ENCODE measurements around the gene NTMT1.
A peak's percentile ranks its signal among the peaks of the same experiment; 100 is the strongest.

NTMT1 gene

GRCh38 chr9:129640871-129641749 lies 15.1 kb downstream of the NTMT1 start:
- peaks cover 13% of the 10 kb centered on the region for H3K4me1 Mint-ChIP-seq
- peaks cover 9% of the 10 kb centered on the region for H3K36me3 Mint-ChIP-seq
- peak overlapping the region; percentile 85 for H3K4me3 Mint-ChIP-seq
- H3K27ac Mint-ChIP-seq, result peak overlapping the region; percentile 74
- no peaks in the 10 kb centered on the region for H3K27me3 Mint-ChIP-seq
- no peaks in the 10 kb centered on the region for H3K9me3 Mint-ChIP-seq
- ATAC-seq (ENCODE audit: low read depth), result no peak
- DNase-seq (ENCODE audit: low spot score in 2 of 2), result peak in 1 of 2 donors; percentile 31

GRCh38 chr9:129641750-129642585 lies 16.0 kb downstream of the NTMT1 start, which contains the start of gene ASB6:
Gene ASB6, minus strand, starts transcription at chr9:129642151. Its CDS starts 152 bp downstream, at chr9:129641999.
- DNase-seq (ENCODE audit: low spot score in 2 of 2) (peak; percentile 97 to 100), ATAC-seq (ENCODE audit: low read depth) (peak; percentile 88)
- H3K4me3 Mint-ChIP-seq, result peak within 1 kb of the TSS; percentile 85
- H3K36me3 Mint-ChIP-seq, result peaks cover 9% of the 10 kb centered on the region
- H3K4me1 Mint-ChIP-seq, result peaks cover 13% of the 10 kb centered on the region
- H3K9me3 Mint-ChIP-seq, result no peaks in the 10 kb centered on the region
- peak within 1 kb of the TSS; percentile 74 for H3K27ac Mint-ChIP-seq
- no peaks in the 10 kb centered on the region for H3K27me3 Mint-ChIP-seq

GRCh38 chr9:129643706-129644105 lies 17.7 kb downstream of the NTMT1 start:
- no peak overlapping the region for H3K27ac Mint-ChIP-seq
- no peak for DNase-seq (ENCODE audit: low spot score in 2 of 2)

GRCh38 chr9:129644365-129644764 lies 18.4 kb downstream of the NTMT1 start:
- Mint-ChIP-seq H3K27me3 (peaks cover 6% of the 10 kb centered on the region), H3K27ac (no peak overlapping the region), H3K4me3 (no peak overlapping the region), H3K36me3 (peaks cover 1% of the 10 kb centered on the region), H3K9me3 (peaks cover 2% of the 10 kb centered on the region), H3K4me1 (peaks cover 8% of the 10 kb centered on the region)
- no peak for DNase-seq (ENCODE audit: low spot score in 2 of 2)
- ATAC-seq (ENCODE audit: low read depth), result no peak

More at GRCh38 chr9:129643706-129644105, 17.7 kb downstream of the NTMT1 start:
- ATAC-seq (ENCODE audit: low read depth), result no peak
- Mint-ChIP-seq H3K4me3 (peak overlapping the region; percentile 1), H3K36me3 (peaks cover 1% of the 10 kb centered on the region), H3K4me1 (peaks cover 8% of the 10 kb centered on the region), H3K27me3 (peaks cover 6% of the 10 kb centered on the region), H3K9me3 (peaks cover 2% of the 10 kb centered on the region)

- Mint-ChIP-seq H3K36me3 (no peaks in the 10 kb centered on the region), H3K4me3 (no peak overlapping the region), H3K27ac (no peak overlapping the region), H3K27me3 (peaks cover 6% of the 10 kb centered on the region), H3K4me1 (peaks cover 8% of the 10 kb centered on the region), H3K9me3 (peaks cover 2% of the 10 kb centered on the region)
- ATAC-seq (ENCODE audit: low read depth) (no peak), DNase-seq (ENCODE audit: low spot score in 2 of 2) (no peak)
These were observed 18.9 kb downstream of the NTMT1 start for GRCh38 chr9:129644902-129645301.

GRCh38 chr9:129646252-129646651 lies 20.3 kb downstream of the NTMT1 start:
- no peak for DNase-seq (ENCODE audit: low spot score in 2 of 2)
- Mint-ChIP-seq H3K4me1 (peaks cover 4% of the 10 kb centered on the region), H3K27ac (no peak overlapping the region), H3K27me3 (peaks cover 11% of the 10 kb centered on the region), H3K4me3 (no peak overlapping the region), H3K9me3 (peaks cover 2% of the 10 kb centered on the region), H3K36me3 (no peaks in the 10 kb centered on the region)
- no peak for ATAC-seq (ENCODE audit: low read depth)

GRCh38 chr9:129646654-129647053 lies 20.7 kb downstream of the NTMT1 start:
- Mint-ChIP-seq H3K4me1 (peaks cover 2% of the 10 kb centered on the region), H3K4me3 (no peak overlapping the region), H3K27me3 (peaks cover 11% of the 10 kb centered on the region), H3K27ac (no peak overlapping the region), H3K9me3 (peaks cover 2% of the 10 kb centered on the region), H3K36me3 (no peaks in the 10 kb centered on the region)
- DNase-seq (ENCODE audit: low spot score in 2 of 2), result no peak
- no peak for ATAC-seq (ENCODE audit: low read depth)

DNA sequence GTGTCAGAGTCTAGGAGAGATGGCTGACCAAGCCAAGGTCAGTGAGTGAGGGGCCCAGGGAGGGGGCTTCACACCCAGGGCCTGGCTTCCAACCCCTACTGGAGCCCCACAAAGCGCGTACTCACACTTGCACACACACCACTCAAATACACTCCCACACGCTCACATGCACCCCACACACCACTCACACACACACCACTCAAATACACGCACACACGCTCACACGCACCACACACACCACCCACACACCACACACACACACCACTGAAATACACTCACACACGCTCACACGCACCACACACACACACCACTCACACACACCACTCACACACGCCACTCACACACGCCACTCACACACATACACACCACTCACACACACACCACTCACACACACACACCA lies 21.7 kb downstream of the NTMT1 start:
- Mint-ChIP-seq H3K36me3 (no peaks in the 10 kb centered on the region), H3K27ac (no peak overlapping the region), H3K4me3 (no peak overlapping the region), H3K4me1 (no peaks in the 10 kb centered on the region), H3K9me3 (peaks cover 2% of the 10 kb centered on the region), H3K27me3 (peaks cover 11% of the 10 kb centered on the region)
- DNase-seq (ENCODE audit: low spot score in 2 of 2) (no peak), ATAC-seq (ENCODE audit: low read depth) (no peak)

- DNase-seq (ENCODE audit: low spot score in 2 of 2), result no peak
- H3K27ac Mint-ChIP-seq, result no peak overlapping the region
- H3K36me3 Mint-ChIP-seq, result no peaks in the 10 kb centered on the region
These were observed 22.3 kb downstream of the NTMT1 start for GRCh38 chr9:129648092-129648763.

GRCh38 chr9:129648764-129649115 lies 22.8 kb downstream of the NTMT1 start:
- Mint-ChIP-seq H3K27ac (no peak overlapping the region), H3K4me3 (no peak overlapping the region), H3K4me1 (no peaks in the 10 kb centered on the region), H3K9me3 (peaks cover 2% of the 10 kb centered on the region), H3K36me3 (no peaks in the 10 kb centered on the region), H3K27me3 (peaks cover 13% of the 10 kb centered on the region)
- DNase-seq (ENCODE audit: low spot score in 2 of 2) (no peak), ATAC-seq (ENCODE audit: low read depth) (no peak)

More at GRCh38 chr9:129648092-129648763, 22.3 kb downstream of the NTMT1 start:
- Mint-ChIP-seq H3K27me3 (peaks cover 11% of the 10 kb centered on the region), H3K9me3 (peaks cover 2% of the 10 kb centered on the region), H3K4me3 (no peak overlapping the region), H3K4me1 (no peaks in the 10 kb centered on the region)
- ATAC-seq (ENCODE audit: low read depth), result no peak

DNA sequence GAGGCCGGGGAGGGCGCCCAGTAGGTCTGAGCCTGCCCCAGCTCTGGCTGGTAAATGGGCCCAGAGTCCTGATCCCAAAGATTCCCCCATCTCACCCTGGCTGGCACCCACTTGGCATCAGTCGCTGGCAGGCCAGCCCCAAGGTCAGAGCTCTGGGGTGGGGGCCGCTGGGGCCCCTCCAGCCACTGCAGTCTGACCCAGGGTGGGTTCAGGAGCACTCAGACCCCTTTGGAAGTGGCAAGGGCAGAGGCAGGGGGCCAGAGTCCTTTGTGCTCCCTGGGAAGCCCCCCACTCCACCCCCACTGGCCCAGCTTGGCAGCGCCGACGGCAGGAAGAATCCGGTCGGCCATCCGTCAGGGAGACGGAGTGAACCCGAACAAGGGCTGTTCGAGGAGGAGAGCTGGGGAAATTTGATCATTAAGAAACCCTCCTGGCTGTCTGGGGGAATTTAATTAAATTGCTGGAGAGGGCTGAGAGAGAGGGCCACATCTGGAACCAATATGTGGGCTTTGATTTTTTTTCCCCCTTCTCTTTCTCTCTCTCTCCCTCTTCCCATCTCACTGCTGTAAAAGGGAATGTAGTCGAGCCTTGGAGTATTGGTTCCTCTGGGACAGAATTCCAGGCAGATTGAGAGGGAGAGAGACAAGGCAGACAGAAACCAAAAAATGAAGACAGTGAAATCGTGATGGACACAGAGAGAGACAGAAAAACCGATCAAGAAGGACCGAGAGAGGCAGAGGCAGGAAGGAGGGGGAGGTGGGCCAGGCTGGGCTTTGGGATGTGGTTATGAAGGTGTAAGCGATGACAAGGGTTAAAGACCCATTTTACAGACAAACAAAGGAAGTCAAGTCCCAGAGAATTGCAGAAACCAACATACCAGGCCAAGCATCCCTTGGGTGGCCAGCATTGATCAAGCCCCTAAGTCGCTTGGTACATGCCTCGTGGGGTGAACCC lies 24.0 kb downstream of the NTMT1 start:
- peaks cover 13% of the 10 kb centered on the region for H3K27me3 Mint-ChIP-seq
- H3K4me3 Mint-ChIP-seq, result no peak overlapping the region
- DNase-seq (ENCODE audit: low spot score in 2 of 2), result no peak
- no peak overlapping the region for H3K27ac Mint-ChIP-seq
- no peaks in the 10 kb centered on the region for H3K36me3 Mint-ChIP-seq
- no peaks in the 10 kb centered on the region for H3K4me1 Mint-ChIP-seq
- ATAC-seq (ENCODE audit: low read depth), result no peak
- H3K9me3 Mint-ChIP-seq, result peaks cover 2% of the 10 kb centered on the region

DNA sequence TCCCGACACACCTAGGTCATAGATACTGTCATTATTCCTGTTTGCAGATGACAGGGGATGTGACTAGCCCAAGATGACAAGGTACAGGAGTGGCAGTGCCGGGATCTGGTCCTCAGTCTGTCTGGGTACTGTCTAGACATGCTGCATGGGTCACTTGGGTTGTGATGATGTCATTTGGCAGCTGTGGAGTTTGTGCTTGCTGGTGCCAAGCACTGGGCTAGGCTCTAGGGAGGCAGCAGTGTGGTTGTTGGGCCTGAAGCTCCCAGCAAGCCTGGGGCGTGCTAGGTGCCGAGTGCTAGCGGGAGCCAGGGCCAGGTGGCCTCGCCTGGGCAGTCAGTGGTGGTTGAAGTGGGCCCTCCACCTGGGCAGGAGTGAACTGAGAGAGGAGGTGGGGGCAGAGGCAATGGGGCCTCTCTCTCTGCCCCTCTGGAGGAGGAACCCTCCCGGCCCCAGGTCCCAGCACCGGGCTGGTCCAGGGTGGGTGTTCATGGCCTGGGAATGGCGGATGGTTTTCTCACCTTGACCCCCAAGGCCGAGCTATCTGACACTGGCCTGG lies 24.8 kb downstream of the NTMT1 start:
- Mint-ChIP-seq H3K36me3 (no peaks in the 10 kb centered on the region), H3K4me3 (no peak overlapping the region), H3K9me3 (peaks cover 2% of the 10 kb centered on the region), H3K27me3 (peaks cover 13% of the 10 kb centered on the region), H3K27ac (no peak overlapping the region), H3K4me1 (no peaks in the 10 kb centered on the region)
- ATAC-seq (ENCODE audit: low read depth), result no peak
- no peak for DNase-seq (ENCODE audit: low spot score in 2 of 2)
